GM18907 (cell line): Measurements from ENCODE around the gene EIF4A3.
"Not testable (repeated sequence)": the region's sequence is repeated elsewhere in the genome, so short reads cannot be mapped to it uniquely, and the experiment has no call there.

Experiments
- ATAC-seq: cut with Tn5 transposase; IDR thresholded peaks from one replicate; pipeline ENCODE4 v1.9.1; 2021; ENCODE audit warnings: mild to moderate bottlenecking, moderate library complexity; ENCODE audit not compliant: unreplicated experiment

Gene EIF4A3

DNA sequence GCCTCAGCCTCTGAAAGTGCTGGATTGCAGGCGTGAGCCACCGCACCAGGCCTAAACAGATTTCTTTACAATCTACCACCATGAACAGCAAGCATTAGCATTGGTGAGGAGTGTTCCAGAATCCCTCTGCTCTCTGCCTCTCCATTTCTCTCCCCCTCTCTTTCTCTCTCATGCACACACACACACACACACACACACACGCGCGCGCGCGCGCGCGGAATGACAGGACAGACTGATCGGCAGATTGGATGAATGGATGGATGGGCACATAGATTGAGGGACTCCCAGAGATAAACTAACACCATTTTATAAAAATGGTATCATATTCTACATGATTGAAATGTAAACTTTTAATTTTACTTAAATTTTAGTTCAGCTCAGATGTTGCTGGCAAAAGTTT is 26.2 kb upstream of the EIF4A3 start:
- no peak for ATAC-seq

DNA sequence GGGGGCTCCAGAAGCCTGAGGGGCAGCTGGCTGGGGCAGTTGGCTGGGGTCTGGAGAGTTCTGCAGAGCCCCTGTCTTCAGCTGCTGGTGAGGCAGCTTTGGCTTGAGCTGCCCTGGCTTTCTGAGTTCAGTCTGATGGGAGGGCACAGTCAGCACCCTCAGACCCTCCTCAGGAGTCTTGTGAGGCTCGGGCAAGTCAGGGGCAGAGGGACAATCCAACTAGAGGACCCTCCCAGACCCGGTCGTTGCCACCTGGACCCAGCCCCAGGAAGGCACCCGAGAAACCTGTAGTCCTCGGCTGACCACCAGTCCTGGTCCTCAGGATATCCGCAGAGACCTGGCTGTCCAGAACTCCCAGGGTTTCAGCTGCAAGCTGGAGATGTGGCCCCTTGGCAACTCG is 24.8 kb upstream of the EIF4A3 start:
- ATAC-seq: no peak

DNA sequence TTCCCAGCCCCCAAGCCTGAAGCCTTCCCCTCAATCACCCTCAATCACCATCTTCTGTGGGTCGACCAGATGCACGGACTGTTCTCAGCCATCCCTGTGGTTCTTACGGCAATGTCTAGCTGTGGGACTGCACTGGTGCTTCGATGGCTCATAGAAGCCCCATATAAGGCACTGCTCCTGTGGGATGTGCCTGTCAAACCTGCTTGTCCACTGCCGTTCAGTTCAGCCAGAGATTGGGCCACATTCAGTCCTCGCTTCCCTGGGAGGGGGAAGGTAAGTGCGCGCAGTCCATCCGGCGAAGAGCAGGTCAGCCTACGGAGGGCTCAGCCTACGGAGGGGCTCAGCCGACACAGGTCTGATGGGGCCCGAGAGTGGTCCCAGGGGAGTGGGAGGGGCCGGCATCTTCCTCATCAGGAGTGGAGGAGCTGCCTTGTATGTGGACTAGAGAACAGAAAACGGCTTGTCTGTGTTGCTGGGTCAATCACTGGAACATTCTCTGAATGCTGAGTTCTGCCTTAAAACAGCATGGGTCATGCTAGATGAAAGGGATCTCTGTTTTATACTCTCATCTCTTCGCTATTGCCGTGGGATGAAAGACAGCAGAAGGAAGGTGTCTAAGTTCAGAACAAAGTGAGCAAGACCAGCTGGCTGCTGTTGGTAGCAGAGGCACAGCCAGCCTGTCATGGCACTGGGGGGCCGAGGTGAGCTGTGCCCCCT is 23.0 kb upstream of the EIF4A3 start, which contains the start of gene CARD14:
Gene CARD14 (plus strand): TSS at position 247 of the 717 bp plus-strand sequence. CDS start 11,409 bp downstream, outside the sequence.
- no peak for ATAC-seq

DNA sequence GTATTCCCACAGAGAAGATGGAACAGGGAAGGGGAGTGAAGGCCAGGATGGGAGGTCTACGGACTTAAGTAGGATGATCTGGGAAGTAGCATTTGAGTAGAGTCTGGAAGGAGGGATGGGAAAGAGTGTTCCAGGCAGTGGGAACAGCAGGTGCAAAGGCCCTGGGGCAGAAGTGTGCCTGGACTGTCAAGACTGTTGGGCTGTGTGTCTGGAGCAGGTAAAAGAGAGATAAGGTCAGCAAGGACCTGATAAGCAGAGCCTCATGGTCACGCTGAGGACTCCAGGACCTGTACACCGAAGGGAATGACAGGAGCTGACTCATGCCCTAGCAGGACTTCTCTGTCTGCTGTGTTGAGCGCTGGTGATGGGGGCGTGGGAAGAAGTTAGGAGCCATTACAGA is 22.2 kb upstream of the EIF4A3 start:
- ATAC-seq: no peak

DNA sequence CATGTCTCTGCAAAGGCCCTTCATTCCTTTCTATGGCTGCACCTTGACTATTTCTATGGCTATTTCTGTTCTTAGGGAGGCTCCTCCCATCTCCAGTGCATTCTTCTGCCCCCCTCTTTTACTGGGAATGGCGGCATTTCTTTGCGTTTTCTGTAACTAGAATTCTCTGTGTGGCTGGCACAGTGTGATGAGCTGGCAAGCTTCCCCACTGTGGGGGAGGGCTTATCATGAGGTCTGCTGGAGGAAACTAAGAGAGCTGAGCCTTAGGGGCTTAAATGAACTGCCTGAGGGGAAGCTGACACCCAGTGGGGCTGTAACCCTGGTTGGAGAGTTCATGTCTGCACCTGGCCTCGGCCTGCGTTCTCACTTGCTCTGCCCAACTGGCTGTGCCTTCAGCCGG is 21.4 kb upstream of the EIF4A3 start:
- no peak for ATAC-seq

DNA sequence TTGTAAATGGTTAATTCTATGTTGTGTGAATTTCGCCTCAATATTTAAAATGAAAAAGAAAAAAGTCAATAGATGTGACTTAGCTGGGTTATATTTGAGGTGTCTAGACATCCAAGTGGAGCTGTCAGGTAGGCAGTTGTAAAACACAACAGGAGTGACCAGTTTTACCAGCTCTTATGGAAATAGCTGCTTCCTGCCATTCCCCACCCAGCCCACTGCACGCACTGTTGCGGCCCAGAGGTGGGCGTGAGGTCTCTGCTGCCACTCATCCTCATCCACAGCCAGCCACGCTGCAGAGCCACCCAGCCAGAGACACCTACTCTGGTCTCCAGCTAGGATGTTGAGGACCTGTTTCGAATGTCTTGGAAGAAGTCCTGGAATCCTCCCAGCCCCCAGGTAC is 19.5 kb upstream of the EIF4A3 start:
- ATAC-seq: no peak

DNA sequence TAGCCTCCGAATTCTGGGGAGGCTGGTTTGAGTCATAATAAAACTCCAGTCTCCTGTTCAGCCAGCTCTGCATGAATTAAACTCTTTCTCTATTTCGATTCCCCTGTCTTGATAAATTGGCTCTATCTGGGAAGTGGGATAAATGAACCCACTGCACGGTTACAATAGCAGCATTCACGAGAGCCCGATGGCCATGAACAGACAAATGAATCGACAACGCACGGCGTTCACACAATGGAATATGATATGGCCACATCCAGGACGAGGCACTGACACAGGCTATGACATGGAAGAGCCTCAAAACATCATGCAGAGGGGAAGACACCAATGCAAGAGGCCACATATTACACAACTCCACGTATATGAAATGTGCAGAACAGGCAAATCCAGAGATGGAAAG is 17.3 kb upstream of the EIF4A3 start:
- no peak for ATAC-seq

DNA sequence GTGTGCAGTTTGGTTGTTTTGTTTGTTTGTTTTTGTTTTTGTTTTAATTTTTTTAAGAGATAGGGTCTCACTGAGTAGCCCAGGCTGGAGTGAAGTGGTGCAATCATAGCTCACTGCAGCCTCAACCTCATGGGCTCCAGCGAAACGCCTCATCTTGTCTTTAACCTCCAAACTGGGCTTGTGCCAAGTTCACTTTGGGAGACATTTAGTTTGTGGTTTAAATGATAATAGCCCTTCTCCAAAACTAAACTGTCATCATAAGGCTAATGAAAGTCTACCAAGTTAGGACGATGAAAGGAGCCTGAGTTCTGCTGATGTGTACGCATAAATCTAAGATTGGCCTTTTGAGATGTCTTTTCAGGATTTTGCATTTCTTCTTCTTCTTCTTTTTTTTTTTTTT is 16.4 kb upstream of the EIF4A3 start:
- no peak for ATAC-seq

DNA sequence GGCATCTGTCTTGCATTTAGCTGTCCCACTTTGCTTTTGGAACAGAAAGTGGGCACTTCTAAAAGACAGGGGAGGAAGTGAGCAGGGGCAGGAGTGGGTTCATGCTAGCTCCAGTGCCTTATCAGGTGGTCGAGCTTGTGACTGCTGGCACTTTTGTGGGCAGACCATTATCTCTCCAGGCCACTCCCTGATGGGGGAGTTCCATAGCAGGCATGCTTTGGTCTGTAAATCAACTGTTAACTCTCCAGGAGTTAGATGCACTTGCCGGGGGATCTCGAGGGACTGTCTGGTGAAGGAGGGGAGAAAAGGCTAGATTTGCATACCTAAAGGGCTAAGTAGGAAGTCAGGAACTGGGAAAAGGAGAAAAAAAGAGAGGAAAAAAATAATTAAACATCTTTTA is 13.6 kb upstream of the EIF4A3 start:
- no peak for ATAC-seq

DNA sequence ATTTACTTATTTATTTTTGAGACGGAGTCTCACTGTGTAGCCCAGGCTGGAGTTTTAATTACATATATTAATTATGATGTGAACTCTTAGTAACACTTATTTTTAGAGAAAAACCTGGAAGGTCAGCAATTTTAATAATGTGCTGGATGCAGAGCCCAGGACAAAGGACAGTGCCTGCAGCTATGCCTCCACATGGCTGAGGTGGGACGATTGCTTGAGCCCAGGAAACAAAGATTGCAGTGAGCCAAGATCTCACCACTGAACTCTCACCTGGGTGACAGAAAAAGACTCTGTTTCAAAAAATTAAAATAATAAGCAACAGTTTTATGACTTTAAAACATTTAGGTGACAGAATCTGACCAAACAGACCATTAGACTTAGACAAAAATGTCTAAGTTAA is 11.9 kb upstream of the EIF4A3 start:
- ATAC-seq: no peak

DNA sequence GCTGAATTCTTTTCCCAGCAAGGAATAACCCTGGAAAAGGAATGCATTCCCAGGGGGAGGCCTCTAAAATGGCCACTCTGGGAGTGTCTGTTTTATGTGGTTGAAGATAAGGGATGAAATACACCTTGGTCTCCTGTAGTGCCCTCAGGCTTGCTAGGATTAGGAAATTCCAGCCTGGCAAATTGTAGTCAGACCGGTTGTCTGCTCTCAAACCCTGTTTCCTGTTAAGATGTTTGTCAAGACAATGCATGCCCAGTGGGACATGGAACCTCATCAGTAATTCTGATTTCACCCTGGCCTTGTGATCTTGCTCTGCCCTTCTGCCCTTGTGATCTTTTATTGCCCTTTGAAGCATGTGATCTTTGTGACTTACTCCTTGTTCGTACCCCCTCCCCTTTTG is 8.7 kb upstream of the EIF4A3 start:
- ATAC-seq: not testable (repeated sequence)

DNA sequence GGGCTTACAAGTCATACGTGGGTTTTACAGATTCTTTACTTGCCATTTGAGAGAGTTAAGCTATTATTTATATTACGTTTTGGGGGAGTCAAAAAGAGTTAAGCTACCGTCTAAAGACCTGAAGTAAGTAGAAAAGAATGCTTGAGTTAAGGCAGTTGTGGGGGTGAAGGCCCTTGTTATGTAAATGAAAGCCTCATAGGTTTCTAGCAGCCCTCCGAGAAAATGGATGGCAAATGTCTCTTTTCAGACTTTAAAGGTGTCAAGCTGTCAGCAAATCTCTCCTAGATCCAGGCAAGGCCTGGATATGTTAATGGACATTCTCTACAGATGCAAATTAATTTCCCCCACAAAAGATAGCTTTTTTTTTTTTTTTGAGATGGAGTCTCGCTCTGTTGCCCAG is 7.2 kb upstream of the EIF4A3 start:
- ATAC-seq: no peak

DNA sequence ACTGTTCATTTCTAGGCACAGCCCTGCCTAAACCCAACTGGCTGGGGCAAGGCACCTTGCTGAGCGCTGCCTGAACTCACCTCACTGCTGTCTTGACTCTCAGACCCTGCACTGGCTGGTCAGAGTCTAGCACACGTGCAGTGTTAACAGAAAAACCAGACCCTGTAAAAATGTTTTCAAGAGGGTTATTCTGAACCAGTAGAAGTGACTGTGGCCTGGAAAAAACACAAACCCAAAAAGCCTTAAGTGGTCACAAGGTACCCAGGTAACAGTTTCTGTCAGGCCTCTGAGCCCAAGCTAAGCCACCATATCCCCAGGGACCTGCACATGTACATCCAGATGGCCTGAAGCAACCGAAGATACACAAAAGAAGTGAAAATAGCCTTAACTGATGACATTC is 6.1 kb upstream of the EIF4A3 start:
- ATAC-seq: peak; percentile 67

DNA sequence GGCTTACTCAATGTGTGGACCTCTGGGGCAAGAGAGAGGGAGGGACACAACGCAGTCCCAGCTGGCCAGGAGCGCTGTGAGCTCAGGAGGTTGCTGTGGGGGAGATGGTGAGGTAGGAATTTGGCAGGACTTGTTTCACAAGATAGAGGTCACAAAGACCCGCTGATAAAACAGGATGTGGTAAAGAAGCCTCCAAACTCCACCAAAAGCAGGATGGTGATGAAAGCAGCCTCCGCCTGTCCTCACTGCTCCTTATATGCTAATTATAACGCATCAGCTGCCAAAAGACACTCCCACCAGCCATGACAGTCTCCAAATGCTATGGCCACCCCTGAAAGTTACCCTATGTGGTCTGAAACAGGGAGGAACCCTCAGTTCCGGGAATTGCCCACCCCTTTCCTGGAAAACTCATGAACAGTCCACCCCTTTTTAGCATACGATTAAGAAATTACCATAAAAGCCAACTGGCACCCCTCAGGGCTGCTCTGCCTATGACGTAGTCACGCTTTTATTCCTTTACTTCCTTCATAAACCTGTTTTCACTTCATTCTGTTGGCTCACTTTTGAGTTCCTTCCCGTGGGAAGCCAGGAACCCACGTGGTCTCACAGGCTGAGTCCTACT is 5.3 kb upstream of the EIF4A3 start:
- no peak for ATAC-seq

DNA sequence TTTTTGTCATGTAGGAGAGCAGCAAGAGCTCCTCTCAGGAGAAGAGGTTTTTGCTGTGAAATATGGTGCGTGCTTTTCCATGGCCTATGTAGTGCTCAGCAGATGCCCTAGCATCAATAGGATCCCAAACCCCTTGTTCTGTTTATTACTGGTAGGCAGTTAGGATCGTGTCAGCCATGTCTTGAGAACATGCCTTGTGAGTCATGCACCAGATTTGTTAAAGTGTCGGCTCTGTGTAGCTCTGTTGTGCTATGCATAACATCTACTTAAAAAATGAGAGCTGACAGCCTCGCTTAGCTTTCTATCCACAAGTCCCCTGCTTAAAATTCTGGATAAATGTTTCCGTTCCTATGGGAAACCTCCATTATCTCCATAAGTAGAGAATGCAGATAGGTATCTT is 4.4 kb upstream of the EIF4A3 start:
- no peak for ATAC-seq

DNA sequence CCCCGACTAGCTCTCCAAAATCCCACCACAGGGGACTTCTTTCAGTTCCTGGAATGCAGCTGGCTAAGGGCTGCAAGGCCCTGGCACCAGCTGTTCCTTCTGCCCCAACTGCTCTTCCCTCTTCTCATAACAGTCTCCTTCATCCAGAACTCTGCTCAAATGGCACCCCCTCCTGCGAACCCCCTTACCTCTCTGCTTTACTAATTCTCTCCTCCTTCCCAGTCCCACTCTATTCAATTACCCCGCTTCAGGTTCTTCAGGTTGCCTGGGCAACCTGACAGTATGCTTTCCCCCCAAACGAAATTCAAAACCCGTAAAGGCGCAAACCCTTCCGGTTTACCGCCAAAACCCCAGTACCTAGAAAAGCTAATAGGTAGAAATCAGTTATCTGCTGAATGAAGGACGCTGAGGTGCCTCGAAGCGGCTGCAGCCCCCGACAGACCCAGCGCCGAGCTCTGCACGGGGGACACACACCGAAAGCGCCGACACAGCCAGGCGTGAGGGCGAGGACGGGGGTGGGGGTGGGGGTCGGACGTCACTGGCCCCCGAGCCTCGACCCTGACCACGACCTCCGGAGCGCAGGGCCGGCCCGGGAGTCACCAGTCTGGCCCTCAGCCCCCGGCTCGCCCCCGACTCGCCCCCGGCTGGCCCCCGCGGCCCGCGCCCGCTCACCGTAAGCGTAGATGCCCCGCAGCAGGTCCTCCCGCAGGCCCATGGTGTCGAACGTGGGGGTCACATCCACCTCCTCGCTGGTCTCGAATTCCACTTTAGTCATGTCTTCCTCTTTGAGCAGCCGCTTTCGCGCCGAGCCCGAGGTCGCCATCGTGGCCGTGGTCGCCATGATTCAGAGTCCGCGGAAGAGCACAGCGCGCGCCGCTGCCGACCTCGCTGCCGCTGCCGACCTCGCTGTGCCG is 550 bp downstream of the EIF4A3 start:
- ATAC-seq: peak; percentile 27

DNA sequence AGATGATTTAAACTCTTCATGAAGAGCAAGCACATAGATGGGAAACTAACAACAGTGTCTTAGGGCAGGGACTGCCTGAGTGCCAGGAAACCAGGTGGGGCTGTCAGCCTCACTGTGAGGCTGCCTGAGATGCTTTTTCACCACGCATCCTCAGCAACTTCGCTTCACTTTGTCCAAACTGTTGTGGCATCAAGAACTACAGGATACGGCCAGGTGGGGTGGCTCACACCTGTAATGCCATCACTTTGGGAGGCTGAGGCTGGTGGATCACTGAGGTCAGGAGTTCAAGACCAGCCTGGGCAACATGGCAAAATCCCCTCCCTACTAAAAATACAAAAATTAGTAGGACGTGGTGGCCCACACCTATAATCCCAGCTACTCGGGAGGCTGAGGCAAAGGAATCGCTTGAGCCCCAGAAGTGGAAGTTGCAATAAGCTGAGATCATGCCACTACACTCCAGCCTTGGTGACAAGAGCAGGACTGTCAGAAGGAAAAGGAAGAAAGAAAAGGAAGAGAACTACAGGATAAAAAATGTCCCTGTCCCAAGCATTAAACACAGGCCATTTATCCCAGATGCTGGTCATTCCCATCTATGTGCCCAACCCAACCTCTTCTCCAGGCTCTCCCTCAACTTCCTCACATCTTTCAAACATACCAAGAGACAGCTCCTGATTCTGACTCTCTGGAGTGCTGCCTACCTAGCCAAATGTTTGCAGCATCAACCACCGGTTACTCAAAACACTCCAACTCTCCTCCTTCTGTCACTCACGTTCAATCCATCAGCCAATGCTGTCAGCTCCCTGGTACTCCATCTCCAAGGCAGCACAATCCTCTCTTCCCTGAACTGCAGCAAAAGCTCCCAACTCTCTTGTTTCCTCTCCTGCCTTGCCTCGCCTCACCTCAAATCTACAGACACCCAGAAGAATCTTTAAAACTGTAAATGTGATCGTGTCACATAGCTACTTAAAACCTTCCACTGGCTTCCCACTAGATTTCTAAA is 1.6 kb downstream of the EIF4A3 start:
- no peak for ATAC-seq

DNA sequence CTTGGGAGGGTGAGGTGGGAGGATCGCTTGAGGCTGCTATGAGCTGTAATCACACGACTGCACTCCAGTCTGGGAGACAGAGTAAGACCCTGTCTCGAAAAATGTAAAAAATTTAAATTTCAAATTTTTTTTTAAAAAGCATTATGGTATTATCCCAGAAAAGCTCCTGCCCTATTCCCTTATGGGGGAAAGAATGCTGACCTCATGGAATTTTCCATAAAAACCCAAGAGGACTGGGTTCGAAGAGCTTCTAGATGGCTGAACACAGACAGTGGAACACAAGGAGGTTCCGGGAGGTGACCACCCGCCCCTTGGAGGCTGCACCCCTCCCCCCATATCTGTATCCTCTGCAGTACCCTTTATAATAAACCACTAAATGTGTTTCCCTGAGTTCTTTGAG is 4.0 kb downstream of the EIF4A3 start:
- ATAC-seq: no peak

DNA sequence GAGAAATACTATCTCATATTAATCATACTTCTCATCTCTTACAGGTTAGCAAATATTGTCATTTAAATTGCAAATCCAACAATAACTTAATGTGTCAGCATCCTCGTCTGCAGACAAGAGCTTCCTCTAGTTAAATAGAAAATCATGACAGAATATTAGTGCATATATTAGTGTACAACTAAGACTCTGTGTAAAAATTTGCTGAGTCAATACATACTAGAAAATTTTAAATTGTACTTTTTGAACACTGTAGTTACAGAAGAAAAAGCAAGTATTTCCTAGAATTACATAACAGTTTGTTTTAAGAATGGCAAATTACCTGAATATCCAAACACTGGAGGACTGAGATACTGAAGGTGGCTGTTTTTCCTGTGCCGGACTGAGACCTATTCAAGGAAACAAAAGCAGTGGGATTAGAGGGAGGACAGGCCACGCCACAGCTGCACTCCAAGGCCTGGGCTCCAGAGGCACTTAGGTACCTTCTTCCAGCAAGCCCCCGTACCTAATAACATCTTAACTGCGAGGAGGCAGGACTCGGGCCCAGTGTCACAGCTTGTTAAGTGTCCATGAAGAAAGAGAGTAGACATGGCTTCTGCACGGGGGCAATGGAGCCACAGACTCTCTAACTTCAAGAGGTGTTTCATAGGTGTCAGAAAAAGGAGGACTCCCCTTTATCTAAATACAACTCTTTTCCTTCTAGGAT is 5.3 kb downstream of the EIF4A3 start:
- no peak for ATAC-seq

DNA sequence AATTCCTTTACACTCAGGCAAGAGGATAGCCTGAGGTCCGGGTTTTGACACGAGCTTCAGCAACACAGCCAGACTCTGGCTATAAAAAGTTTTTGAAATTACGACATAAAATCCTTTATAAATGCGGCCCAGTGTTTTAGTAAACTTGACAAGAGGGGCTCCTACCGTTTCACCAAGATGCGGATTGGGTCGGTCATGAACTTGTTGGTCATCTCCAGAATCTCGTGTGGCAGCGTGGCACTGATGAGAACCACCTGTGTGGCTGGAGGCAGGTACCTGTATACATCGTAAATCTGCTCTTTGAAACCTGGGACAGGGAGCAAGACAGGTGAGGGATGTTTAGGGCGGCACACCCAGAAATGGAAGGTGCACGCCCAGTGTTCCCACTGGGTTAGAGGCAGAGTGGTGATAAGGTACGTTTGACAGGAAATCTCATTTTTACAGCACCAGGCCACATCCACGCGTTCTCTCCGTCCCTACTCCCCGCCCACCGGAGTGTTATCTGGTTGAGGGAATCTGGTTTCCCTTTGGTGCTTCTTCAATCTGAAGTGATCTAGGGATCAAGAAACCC is 8.0 kb downstream of the EIF4A3 start:
- ATAC-seq: no peak
